Neural crest cell (in vitro differentiated cells): Measurements from ENCODE around the gene TBX19. TPM values are rescaled to one million over a fixed set of nuclear protein-coding genes. Genes with fewer than 3 reads are reported as not detected.

Experiments
- DNase-seq: peaks from one replicate; pipeline ENCODE4 v3.0.0; 2021; ENCODE audit warnings: low read depth, mixed read lengths, low spot score
- H3K27ac Mint-ChIP-seq: one replicate; pipeline ENCODE4 v1.8.0; 2021; ENCODE audit warnings: mild to moderate bottlenecking, mixed read lengths; ENCODE audit not compliant: unreplicated experiment
- H3K27me3 Mint-ChIP-seq: 2 replicates; pipeline ENCODE4 v1.8.0; 2021; ENCODE audit warnings: low read depth, mild to moderate bottlenecking, mixed read lengths
- H3K36me3 Mint-ChIP-seq: 2 replicates; pipeline ENCODE4 v1.8.0; 2021; ENCODE audit warnings: low read depth, mild to moderate bottlenecking, mixed read lengths
- H3K4me1 Mint-ChIP-seq: 2 replicates; pipeline ENCODE4 v1.8.0; 2021; ENCODE audit warnings: mixed read lengths
- H3K4me3 Mint-ChIP-seq: one replicate; pipeline ENCODE4 v1.8.0; 2021; ENCODE audit warnings: mild to moderate bottlenecking, mixed read lengths
- H3K9me3 Mint-ChIP-seq: 2 replicates; pipeline ENCODE4 v1.8.0; 2021; ENCODE audit warnings: mixed read lengths
- CTCF ChIP-seq: fragments of 200-600 bp; sonication (generic); conservative IDR thresholded peaks from 2 replicates; pipeline ENCODE4 v1.5.0; 2021; ENCODE audit warnings: antibody characterized with exemption, mild to moderate bottlenecking
- total RNA-seq: library from RNA; stranded (reverse); gene quantifications from 2 replicates; pipeline ENCODE4 v1.2.1, GENCODE V29; 2021

TBX19 gene
- total RNA-seq, 1 donor from 2014 or later = 0.68 TPM

DNA sequence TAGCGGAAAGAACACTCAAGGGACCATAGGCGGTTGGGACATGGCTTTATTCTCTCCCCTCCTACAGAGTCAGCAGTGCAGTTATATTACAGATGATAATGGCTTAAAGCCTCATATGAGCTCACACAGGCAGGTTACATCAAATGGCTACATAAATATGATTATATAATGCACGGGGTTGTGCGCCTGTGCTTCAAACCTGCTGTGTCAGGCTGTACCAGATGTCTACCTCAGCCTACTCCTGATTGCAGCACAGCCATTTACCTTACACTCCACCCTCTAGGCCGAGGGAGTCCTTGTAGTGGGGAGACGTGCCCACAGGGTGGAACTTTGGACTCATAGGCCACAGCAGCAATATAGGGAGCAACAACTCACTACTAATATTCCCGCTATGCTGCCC, 16.4 kb upstream of the TBX19 start:
- H3K4me3 Mint-ChIP-seq = no peak overlapping the region
- no peaks in the 10 kb centered on the region for H3K27me3 Mint-ChIP-seq
- no peak overlapping the region for H3K27ac Mint-ChIP-seq
- no peak for TF ChIP-seq CTCF
- peaks cover 13% of the 10 kb centered on the region for H3K36me3 Mint-ChIP-seq
- H3K4me1 Mint-ChIP-seq = no peaks in the 10 kb centered on the region
- peaks cover 5% of the 10 kb centered on the region for H3K9me3 Mint-ChIP-seq
- no peak for DNase-seq

GRCh38 chr1:168265596-168265995, 15.1 kb upstream of the TBX19 start:
- DNase-seq = no peak
- Mint-ChIP-seq H3K36me3 (peaks cover 17% of the 10 kb centered on the region), H3K4me3 (no peak overlapping the region), H3K27ac (no peak overlapping the region), H3K27me3 (no peaks in the 10 kb centered on the region), H3K9me3 (peaks cover 5% of the 10 kb centered on the region), H3K4me1 (no peaks in the 10 kb centered on the region)
- TF ChIP-seq CTCF = no peak

DNA sequence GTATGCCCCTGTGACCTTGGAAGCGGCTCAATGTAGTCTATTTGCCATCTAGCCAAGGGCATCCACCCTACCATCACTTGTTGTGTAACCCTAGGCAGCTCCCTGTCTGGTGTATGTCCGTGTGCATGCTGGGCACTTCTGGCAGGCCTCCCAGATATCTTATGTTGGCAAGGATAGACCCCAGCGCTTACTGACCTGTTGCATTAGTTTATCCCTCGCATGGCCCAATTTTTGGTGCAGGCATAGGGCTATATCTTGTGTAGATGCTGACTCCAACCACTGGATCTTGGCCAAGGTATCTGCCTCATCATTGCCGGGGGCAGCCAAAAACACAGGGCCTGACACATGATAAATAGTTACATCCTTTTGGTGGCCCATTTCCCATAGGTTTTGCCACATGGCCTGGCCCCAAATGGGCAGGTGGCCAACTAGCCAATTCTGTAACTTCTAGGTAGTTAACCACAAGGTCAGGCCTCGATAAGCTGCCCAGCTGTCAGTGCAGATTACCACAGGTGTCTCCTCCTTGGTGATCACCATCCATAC, 14.0 kb upstream of the TBX19 start:
- no peak for TF ChIP-seq CTCF
- no peak overlapping the region for H3K4me3 Mint-ChIP-seq
- peaks cover 5% of the 10 kb centered on the region for H3K9me3 Mint-ChIP-seq
- H3K4me1 Mint-ChIP-seq = no peaks in the 10 kb centered on the region
- DNase-seq = no peak
- no peak overlapping the region for H3K27ac Mint-ChIP-seq
- H3K27me3 Mint-ChIP-seq = no peaks in the 10 kb centered on the region
- H3K36me3 Mint-ChIP-seq = peaks cover 17% of the 10 kb centered on the region

- DNase-seq = no peak
- Mint-ChIP-seq H3K27ac (no peak overlapping the region), H3K27me3 (no peaks in the 10 kb centered on the region), H3K9me3 (peaks cover 2% of the 10 kb centered on the region), H3K4me1 (no peaks in the 10 kb centered on the region), H3K36me3 (peaks cover 9% of the 10 kb centered on the region), H3K4me3 (no peak overlapping the region)
- TF ChIP-seq CTCF = no peak
Measured at GRCh38 chr1:168271636-168272035, 9.0 kb upstream of the TBX19 start.

GRCh38 chr1:168273575-168273974, 7.1 kb upstream of the TBX19 start:
- Mint-ChIP-seq H3K27ac (peak overlapping the region; percentile 39), H3K27me3 (no peaks in the 10 kb centered on the region), H3K4me1 (no peaks in the 10 kb centered on the region), H3K4me3 (no peak overlapping the region), H3K36me3 (peaks cover 9% of the 10 kb centered on the region), H3K9me3 (peaks cover 6% of the 10 kb centered on the region)
- TF ChIP-seq CTCF = no peak
- DNase-seq = no peak
